Islet of Langerhans (tissue), 1 donor: ENCODE data around the gene ARHGEF16.

Source experiments
- FAIRE-seq: peaks from one replicate; lab custom pipeline; 2011; peaks lifted over from hg19 to GRCh38; lab: Jason Lieb, UNC

The ARHGEF16 gene

DNA sequence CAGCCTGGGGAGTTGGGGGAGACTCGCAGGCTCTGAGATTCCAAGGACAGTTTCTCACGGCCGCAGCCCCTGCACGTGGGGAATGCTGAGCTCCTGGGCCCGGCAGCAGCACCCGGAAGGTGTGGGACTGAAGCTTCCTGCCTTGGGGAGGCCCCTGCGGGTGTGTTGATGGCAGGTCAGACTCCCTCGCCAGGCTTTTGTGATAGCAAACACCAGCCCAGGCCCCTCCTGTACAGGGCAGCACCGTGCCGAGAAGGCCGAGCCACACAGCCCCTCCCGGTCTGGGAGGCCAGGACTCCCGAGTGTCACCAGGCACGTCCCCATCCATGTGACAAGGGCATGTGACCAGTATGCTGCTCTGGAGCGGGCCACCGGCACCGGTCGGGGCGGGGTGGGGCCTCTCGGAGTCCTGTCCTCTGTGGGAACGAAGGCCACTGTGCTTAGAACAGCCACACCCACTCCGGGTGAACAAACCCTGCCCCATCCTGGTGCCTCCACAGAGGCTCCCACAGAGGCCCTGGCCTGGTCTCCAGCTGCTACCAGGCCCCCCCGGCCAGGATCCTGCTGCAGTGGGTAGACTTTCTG lies 31.1 kb upstream of the ARHGEF16 start:
- FAIRE-seq: no peak

DNA sequence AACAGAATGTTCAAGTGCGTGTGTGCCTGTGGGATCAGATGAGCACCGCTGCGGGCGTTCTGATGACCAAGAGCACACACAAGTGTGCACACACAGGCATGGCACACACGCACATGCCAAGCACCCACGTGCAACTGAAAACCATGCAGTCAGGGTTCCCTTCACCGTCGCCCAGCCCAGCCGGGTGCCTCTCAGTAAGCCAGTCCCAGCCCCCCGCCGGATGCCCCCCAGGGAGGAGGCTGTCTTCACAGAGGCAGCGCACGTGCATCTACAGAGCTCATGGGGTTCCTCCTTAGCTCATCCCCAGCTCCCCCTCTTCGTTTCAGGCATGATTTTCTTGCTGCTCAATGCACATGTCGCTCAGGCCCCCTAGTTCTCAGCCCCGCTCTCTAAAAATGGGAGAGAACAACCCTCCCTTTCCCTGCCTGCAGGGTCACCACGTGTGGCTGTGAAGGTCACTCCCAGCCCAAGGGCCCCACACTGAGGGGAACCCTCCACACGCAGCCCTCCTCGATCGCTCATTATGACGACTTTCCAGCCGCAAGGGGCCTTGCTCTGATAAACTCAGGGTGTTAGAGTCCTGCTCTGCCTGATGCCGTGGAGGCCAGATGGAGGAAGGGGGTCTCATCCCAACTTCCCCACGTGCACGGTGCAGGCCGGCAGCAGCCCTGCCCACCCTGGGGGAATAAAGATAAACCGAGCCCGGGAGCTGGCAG lies 30.4 kb upstream of the ARHGEF16 start:
- FAIRE-seq: no peak

DNA sequence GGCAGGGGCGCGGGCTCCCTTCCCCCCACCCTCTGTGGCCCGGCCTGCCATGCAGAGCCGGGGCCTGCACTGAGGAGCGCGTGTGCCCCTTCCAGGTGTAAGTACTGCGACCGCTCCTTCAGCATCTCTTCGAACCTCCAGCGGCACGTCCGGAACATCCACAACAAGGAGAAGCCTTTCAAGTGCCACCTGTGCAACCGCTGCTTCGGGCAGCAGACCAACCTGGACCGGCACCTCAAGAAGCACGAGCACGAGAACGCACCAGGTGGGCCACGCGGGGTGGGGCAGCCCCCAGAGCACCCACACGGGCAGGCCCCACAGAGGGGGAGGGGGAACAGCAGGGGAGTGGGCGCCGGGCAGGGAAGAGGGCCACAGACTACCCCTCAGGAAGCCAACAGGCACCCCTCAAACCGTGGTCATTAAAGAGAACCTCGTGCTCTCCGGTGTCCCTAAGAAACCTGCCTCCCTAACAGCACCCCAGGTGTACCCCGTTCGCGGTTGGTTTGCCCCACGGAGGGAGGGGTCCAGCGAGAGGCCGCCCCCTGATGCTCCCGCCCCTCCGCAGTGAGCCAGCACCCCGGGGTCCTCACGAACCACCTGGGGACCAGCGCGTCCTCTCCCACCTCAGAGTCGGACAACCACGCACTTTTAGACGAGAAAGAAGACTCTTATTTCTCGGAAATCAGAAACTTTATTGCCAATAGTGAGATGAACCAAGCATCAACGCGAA lies 28.8 kb upstream of the ARHGEF16 start:
- FAIRE-seq: no peak

DNA sequence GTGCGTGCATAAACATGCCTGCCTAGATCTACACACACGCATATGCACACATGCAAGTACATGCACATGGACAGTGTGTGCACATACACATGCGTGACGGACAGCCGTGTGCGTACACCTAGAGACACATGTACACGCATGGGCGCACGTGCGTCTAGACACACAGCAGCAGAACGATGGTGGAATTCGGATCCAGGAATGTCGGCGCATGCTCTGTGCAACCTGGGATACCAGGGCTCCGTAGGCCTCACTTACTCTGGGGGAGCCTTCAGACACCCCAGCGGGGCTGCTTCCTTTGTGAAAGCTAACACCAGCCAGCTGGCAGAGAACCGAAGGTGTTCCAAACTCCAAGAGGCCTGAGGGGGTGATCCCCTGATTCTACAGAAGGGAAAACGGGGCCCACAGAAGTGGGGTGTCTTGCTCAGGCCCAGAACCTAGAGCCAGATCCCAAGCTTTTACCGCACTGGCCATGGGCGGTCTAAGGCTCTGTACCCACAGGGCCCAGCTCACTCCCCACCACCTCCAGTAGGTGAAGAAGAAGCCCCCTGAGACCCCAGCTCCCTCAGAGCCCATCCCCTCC lies 27.4 kb upstream of the ARHGEF16 start:
- FAIRE-seq: no peak

GRCh38 chr1:3427711-3428704 lies 26.5 kb upstream of the ARHGEF16 start:
- FAIRE-seq: no peak

DNA sequence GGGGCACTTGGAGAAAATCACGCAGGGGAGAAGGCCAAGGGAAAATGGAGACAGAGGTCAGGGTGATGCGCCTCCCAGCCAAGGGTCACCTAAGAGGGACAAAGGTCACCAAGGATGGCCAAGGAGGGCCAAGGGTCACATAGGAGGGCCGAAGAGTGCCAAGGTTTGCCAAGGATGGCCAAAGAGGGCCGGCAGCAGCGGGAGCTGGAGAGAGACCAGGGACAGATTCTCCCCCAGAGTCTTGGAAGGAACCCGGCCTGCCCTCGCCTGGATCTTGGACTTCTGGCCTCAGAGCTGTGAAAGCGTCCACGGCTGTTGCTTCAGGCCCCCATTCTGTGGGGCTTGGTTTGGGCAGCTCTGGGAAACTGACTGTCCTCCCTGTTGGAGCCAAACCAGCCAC lies 25.6 kb upstream of the ARHGEF16 start:
- no peak for FAIRE-seq

- FAIRE-seq: no peak
Observed at GRCh38 chr1:3429320-3429719, 25.1 kb upstream of the ARHGEF16 start.

DNA sequence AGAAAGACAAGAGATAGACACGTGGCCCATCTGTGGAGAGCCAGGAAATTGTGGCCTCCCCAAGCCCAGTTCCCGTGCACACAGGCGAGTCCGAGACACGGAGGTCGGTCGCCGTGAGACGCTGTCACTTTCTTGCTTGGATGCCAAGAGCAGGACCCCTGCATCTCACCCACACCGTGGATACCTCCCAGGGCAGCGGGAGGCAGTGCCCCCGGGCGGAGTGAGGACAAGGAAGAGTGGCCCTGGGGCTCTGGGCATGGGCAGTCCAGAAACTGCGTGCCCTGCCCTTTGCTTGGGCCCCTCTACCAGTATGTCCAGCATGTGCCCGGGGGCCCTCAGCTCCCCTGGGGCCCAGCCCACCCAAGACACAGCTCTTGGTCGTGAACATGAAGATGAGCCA lies 24.7 kb upstream of the ARHGEF16 start:
- FAIRE-seq: no peak

DNA sequence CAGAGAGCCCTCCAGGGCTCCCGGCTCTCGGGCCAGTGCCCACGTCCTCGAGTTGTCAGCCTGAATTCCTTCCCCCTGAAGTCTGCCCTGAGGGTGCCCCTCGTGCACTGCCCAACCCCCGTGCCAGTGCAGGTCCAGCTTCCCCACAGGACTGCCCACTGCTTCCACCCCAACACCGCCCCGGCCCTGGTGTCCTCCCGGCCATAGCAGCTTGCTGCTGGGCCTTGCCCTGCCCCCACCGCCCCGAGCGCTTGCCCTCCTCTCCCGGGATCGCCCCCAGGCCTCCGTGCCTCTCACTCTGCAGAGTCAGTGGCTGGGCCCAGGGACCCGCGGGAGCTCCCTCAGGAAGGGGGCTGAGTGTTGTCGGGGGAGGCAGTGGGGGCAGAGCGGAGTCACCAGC lies 24.1 kb upstream of the ARHGEF16 start:
- no peak for FAIRE-seq

- no peak for FAIRE-seq
Observed at GRCh38 chr1:3430820-3431219, 23.6 kb upstream of the ARHGEF16 start.

GRCh38 chr1:3431266-3431665 lies 23.2 kb upstream of the ARHGEF16 start:
- no peak for FAIRE-seq

DNA sequence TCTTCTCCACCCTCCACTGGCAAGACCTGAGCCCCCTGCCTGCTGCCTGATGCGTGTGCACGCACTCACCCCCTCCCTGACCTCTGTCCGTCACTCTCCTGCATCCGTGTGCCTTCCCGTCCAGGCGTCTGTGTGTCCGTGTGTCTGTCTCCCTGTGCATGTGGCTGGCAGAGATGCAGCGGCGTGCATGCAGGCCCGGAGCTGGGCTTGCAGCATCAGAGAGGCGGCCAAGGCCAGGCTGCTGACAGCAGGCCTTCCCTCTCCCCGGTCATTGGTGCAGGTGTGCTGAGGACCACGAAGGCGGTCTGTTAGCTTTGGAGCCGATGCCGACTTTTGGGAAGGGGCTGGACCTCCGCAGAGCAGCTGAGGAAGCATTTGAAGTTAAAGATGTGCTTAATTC lies 22.8 kb upstream of the ARHGEF16 start:
- no peak for FAIRE-seq

DNA sequence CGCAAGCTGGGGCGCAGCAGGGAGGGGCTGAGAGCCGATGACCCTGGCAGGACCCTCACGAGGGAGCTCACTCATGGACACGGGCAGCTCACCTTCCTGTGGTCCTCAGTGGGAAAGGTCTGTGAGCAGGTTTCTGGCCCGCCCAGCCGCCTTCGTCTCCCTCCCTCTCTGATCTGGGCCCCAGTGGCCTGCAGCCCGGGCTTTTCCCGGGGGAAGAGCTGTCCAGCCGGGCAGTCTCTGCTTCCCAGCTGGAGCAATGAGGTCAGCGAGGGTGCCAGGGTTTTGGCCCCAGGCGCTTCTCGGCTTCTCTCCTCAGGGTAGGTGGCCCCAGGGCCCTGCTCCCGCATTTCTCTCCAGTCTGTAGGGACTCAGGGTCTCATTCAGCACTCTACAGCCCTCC lies 22.2 kb upstream of the ARHGEF16 start:
- no peak for FAIRE-seq

DNA sequence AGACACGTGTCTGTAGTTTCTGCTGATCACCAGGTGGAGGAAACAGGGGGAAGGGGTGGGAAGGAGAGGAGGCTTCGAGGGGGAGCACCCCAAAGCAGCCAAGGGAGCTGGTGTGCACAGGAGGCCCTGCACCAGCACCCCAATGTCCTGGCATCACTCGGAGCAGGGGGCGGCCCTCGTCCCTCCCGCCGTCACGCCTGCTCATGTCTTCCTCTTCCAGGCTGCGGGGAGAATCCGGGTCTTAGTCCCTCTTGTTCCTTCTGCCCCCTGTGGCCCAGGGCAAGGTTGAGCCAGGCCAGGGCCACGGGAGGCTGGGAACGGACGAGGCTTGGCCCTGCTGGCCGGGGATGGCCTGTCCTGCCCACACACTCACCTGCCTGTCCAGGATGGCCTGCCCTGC lies 21.4 kb upstream of the ARHGEF16 start:
- no peak for FAIRE-seq

GRCh38 chr1:3433596-3434320 lies 20.7 kb upstream of the ARHGEF16 start:
- FAIRE-seq: no peak

DNA sequence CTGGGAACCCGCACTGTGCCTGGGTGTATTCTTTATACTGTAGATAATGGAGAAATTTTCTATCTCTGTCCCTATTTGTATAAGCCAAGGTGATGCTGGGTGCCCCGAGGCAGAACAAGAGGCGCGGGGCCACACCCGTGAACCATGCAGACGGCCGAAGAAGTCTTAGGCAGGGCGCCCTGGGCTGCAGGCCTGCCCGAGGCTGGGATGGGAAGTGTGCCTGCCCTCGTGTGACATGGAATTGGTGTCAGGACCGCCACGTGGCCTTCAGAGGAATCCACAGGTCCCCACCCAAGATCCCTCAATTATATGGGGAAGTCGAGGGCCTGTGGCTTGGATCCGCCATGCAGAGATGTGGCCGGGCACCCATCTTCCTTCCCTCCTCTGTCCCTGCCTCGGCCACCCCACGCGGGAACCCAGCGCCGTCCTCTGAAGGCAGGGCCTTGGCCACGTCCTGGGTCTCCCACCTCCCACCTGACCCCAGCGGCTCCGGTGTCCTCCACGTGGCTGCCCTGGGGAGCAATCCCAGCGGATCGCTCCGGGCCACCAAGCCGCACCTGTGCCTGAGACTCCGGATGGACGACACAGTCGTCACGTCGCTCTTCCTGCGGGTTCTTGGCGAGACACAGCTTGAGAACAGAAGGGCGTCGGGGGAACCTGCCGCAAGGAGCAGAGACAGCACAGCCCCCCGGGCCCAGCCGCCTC lies 19.9 kb upstream of the ARHGEF16 start:
- FAIRE-seq: no peak

DNA sequence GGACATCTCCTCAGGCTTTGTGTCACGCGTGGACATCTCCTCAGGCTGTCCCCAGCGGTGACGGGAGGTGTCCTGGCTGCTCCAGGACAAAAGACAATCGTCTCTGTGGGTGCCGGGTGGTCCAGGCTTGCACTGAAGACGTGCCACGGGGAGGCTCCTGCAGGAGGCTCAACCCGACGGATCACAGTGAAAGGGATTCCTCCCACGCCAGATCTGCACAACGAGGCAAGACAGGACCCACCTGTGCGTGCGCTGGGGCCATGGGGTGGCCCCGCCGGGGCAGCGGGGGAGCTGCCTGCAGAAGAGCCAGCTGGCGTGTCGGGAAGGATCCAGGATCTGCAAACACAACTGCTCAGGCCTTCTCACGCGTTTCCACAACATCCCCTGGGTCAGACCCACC lies 18.8 kb upstream of the ARHGEF16 start:
- FAIRE-seq: no peak

DNA sequence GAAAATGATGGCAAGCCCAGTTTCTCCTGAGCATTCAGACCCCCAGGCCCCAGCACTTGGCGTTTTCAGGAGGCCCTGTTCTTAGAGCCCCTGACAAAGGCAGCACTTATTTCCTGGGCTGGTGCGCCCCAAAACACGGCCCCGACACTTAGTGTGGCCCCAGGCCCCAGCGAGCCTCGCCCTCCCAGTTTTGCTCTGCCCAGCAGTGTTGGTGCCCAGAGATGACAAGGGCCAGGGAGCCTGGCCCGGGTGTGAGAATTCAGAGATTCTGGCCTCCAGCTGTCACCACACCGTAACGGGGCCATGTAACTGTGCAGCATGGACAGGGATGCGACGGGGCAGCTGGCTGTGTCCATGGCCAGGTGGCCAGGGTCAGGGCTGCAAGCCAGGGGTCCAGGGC lies 18.0 kb upstream of the ARHGEF16 start:
- no peak for FAIRE-seq

DNA sequence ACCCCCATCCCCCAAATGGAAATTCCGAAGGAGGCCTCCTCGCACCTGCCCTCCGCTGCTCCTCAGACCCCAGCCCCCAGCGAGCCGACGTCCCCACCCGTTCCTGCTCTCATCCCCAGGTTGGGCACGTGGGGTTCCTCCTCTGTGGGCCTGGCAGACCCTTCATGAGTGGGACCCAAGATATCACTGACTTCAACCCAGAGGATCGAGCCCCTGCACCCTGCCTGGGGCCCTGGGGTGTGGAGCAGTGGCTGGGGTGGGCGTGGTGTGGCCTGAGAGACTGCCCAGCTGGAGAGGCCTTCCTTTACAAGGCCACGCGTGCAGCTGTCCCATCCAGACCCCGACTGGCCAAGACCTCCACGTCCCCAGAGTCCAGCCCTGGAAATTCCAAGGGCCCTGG lies 17.6 kb upstream of the ARHGEF16 start:
- FAIRE-seq: no peak

GRCh38 chr1:3438661-3439180 lies 15.7 kb upstream of the ARHGEF16 start:
- FAIRE-seq: no peak
